IMR-90 (cell line): Measurements from ENCODE around the gene FAM131C. TPM values are rescaled to one million over a fixed set of nuclear protein-coding genes. Genes with fewer than 3 reads are reported as not detected.
"Not testable (repeated sequence)": the region's sequence is repeated elsewhere in the genome, so short reads cannot be mapped to it uniquely, and the experiment has no call there.

ENCODE experiments used
- ATAC-seq: fragments of 200-7000 bp; cut with Tn5 transposase; 2 replicates; pipeline ENCODE4 v1.9.1; 2020; ENCODE audit warnings: low read depth, mild to moderate bottlenecking, moderate library complexity
- BruUV-seq: library from RNA; stranded (reverse); fragments of 400-500 nt; replicated peaks from 2 replicates; lab custom pipeline; 2021; lab: Mats Ljungman, UMichigan
- CTCF ChIA-PET: fragments of 300-600 bp; formaldehyde crosslinking; extraction: SDS; loops from one replicate; lab custom pipeline; 2021; ENCODE audit warnings: antibody characterized with exemption; lab: Yijun Ruan, JAX
- POLR2A ChIA-PET: fragments of 300-600 bp; sonication (Branson Sonifier 250); formaldehyde crosslinking; loops from one replicate; lab custom pipeline; 2022; ENCODE audit warnings: antibody characterized with exemption; ENCODE audit not compliant: unreplicated experiment; lab: Charles Lee
- DNase-seq: peaks from one replicate; pipeline ENCODE4 v3.0.0; 2013
- H2AFZ ChIP-seq: replicated peaks from 2 replicates; pipeline ENCODE3; 2013; ENCODE audit warnings: low read length, mild to moderate bottlenecking; ENCODE audit not compliant: poor library complexity
- H2AK5ac ChIP-seq: 2 replicates; pipeline ENCODE4 v1.6.1; 2013; ENCODE audit warnings: low read depth, low read length, inconsistent platforms
- H2AK9ac ChIP-seq: replicated peaks from 2 replicates; pipeline ENCODE3; 2013; ENCODE audit warnings: mild to moderate bottlenecking, low read depth, low read length, moderate library complexity; ENCODE audit not compliant: poor library complexity
- H2BK120ac ChIP-seq: 2 replicates; pipeline ENCODE4 v1.6.1; 2013; ENCODE audit warnings: low read depth, low read length, inconsistent platforms
- H2BK15ac ChIP-seq: 3 replicates; pipeline ENCODE4 v1.6.1; 2013; ENCODE audit warnings: low read depth, low read length, inconsistent platforms
- H2BK20ac ChIP-seq: 2 replicates; pipeline ENCODE4 v1.6.1; 2013; ENCODE audit warnings: low read depth, mild to moderate bottlenecking, inconsistent platforms, low read length, moderate library complexity
- H2BK5ac ChIP-seq: 2 replicates; pipeline ENCODE4 v1.6.1; 2013; ENCODE audit warnings: mild to moderate bottlenecking, low read depth, low read length, inconsistent platforms; ENCODE audit not compliant: poor library complexity, severe bottlenecking
- H3K14ac ChIP-seq: replicated peaks from 2 replicates; pipeline ENCODE4 v1.6.1; 2013; ENCODE audit warnings: low read depth, low read length, inconsistent platforms
- H3K18ac ChIP-seq: 2 replicates; pipeline ENCODE4 v1.6.1; 2013; ENCODE audit warnings: low read depth, low read length, control low read depth
- H3K23ac ChIP-seq: 2 replicates; pipeline ENCODE4 v1.6.1; 2013; ENCODE audit warnings: low read depth, low read length, inconsistent platforms
- H3K27ac ChIP-seq: 2 replicates; pipeline ENCODE4 v1.5.1; 2013; ENCODE audit warnings: mild to moderate bottlenecking, control low read depth, low read length; ENCODE audit not compliant: insufficient read depth
- H3K27me3 ChIP-seq: 2 replicates; pipeline ENCODE4 v1.6.1; 2013; ENCODE audit warnings: low read length; ENCODE audit not compliant: control insufficient read depth, insufficient read depth
- H3K36me3 ChIP-seq: 2 replicates; pipeline ENCODE4 v1.6.1; 2013; ENCODE audit warnings: low read length, mixed read lengths; ENCODE audit not compliant: control insufficient read depth, insufficient read depth
- H3K4ac ChIP-seq: 2 replicates; pipeline ENCODE4 v1.6.1; 2013; ENCODE audit warnings: low read depth, low read length, inconsistent platforms
- H3K4me1 ChIP-seq: 2 replicates; pipeline ENCODE4 v1.6.1; 2013; ENCODE audit warnings: low read length, mixed read lengths; ENCODE audit not compliant: control insufficient read depth, insufficient read depth
- H3K4me2 ChIP-seq: 2 replicates; pipeline ENCODE4 v1.6.1; 2013; ENCODE audit warnings: low read depth, mild to moderate bottlenecking, control low read depth, low read length, moderate library complexity
- H3K4me3 ChIP-seq: 2 replicates; pipeline ENCODE4 v1.5.1; 2013; ENCODE audit warnings: low read depth, mild to moderate bottlenecking, control low read depth, low read length, moderate library complexity; ENCODE audit not compliant: insufficient read depth
- H3K56ac ChIP-seq: 2 replicates; pipeline ENCODE4 v1.6.1; 2013; ENCODE audit warnings: low read length, inconsistent platforms; ENCODE audit not compliant: insufficient read depth; ENCODE audit errors: extremely low read depth
- H3K79me1 ChIP-seq, 2 experiments: 2 replicates each; pipeline ENCODE4 v1.6.1; 2013; ENCODE audit warnings: low read length in 2 of 2, inconsistent platforms in 1 of 2, low read depth in 1 of 2
- H3K9ac ChIP-seq: 2 replicates; pipeline ENCODE4 v1.6.1; 2013; ENCODE audit warnings: low read depth, low read length, control low read depth
- H3K9me1 ChIP-seq: 2 replicates; pipeline ENCODE4 v1.6.1; 2013; ENCODE audit warnings: low read length, inconsistent platforms; ENCODE audit not compliant: insufficient read depth
- H3K9me3 ChIP-seq: 2 replicates; pipeline ENCODE4 v1.6.1; 2013; ENCODE audit warnings: low read length; ENCODE audit not compliant: control insufficient read depth, insufficient read depth
- H4K20me1 ChIP-seq: 2 replicates; pipeline ENCODE4 v1.6.1; 2013; ENCODE audit warnings: low read length, inconsistent platforms; ENCODE audit not compliant: insufficient read depth
- H4K5ac ChIP-seq: 2 replicates; pipeline ENCODE4 v1.6.1; 2013; ENCODE audit warnings: mild to moderate bottlenecking, low read depth, low read length, control low read depth
- H4K8ac ChIP-seq, 2 experiments: 2 replicates each; pipeline ENCODE4 v1.6.1; 2013; ENCODE audit warnings: low read depth in 2 of 2, low read length in 2 of 2, control low read depth in 1 of 2, inconsistent platforms in 1 of 2
- H4K91ac ChIP-seq: 2 replicates; pipeline ENCODE4 v1.6.1; 2013; ENCODE audit warnings: low read depth, low read length, inconsistent platforms; ENCODE audit not compliant: insufficient read depth
- WGBS, 2 experiments: methylation state at CpG; one replicate each; pipeline versions ENCODE4 v1.1.5 to v1.1.7; 2013; ENCODE audit warnings: missing lambda C conversion rate in 2 of 2; ENCODE audit not compliant: insufficient read length in 1 of 2; ENCODE audit errors: extremely low coverage in 2 of 2; 5-methylcytosine and 5-hydroxymethylcytosine counted together
- dilution Hi-C: fragments of 300-500 bp; cut with HindIII; formaldehyde crosslinking; loops from one replicate; pipeline ENCODE4 v1.14.3; 2018; ENCODE audit warnings: low sequenced_read_pairs; ENCODE audit not compliant: unreplicated experiment
- in situ Hi-C: fragments of 300-500 bp; cut with MboI; formaldehyde crosslinking; loops from 3 replicates; pipeline ENCODE4 v1.14.3; 2019; ENCODE audit warnings: low sequenced_read_pairs, inconsistent platforms, mixed read lengths
- intact Hi-C: fragments of 100-400 bp; cut with micrococcal nuclease; formaldehyde crosslinking; loops from 2 replicates; pipeline ENCODE4 v1.10.0; 2022
- polyA plus RNA-seq, 3 experiments: library from polyadenylated mRNA; depleted of rRNA; stranded (reverse); fragments of >200 nt; gene quantifications; 2 replicates each; pipeline ENCODE4 v1.2.3, GENCODE V29; 2012; ENCODE audit warnings: low replicate concordance in 1 of 3
- total RNA-seq: library from RNA; depleted of rRNA; stranded (reverse); fragments of >200 nt; gene quantifications from 2 replicates; pipeline ENCODE4 v1.2.3, GENCODE V29; 2012

Gene FAM131C
- total and polyA plus RNA-seq, 2 of the 4 experiments (the other 2 are of a cell fraction), result 0.18 to 1.0 TPM

DNA sequence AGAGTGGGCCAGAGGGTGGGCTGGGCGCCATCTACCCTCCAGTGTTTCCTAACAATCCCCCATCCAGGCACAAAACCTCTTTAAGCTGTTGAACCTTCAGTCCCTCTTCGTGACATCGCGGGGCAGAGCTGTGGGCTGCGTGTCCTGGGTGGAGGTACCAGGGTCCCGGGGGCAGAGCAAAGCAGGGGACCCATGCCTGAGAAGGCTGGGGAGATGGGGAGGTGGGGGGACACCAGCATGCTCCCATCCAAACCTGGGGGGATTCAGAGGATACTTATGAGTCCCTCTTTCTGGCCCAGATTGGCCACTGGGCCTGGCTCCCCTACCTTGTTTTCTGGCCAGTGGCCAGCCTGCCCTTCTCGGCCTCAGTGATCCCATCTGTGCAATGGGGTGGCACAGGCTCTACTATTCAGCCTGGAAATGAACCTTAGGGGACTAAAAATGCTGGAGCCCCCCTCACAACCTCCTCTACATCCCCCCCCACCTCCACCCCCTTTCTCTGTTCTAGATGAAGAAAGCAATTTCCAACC, 40.3 kb downstream of the FAM131C start:
- dilution Hi-C loops, H2BK15ac ChIP-seq, CTCF ChIA-PET, H3K36me3 ChIP-seq, H3K14ac ChIP-seq, H4K91ac ChIP-seq, H2BK20ac ChIP-seq, H3K4ac ChIP-seq, H2BK120ac ChIP-seq, H3K27ac ChIP-seq, H3K9me1 ChIP-seq, in situ Hi-C loops, H4K20me1 ChIP-seq, H3K23ac ChIP-seq, H3K79me1 ChIP-seq, POLR2A ChIA-PET, ATAC-seq, H3K27me3 ChIP-seq, H2BK5ac ChIP-seq, H4K5ac ChIP-seq, H3K9ac ChIP-seq, H3K4me1 ChIP-seq, DNase-seq, H3K4me2 ChIP-seq, H4K8ac ChIP-seq, H3K56ac ChIP-seq, H3K4me3 ChIP-seq, H3K9me3 ChIP-seq, H3K18ac ChIP-seq, BruUV-seq: not testable (repeated sequence)
- Histone ChIP-seq H2AK9ac (peak overlapping the region; percentile 85), H2AFZ (peak overlapping the region; percentile 86), H2AK5ac (peak overlapping the region; percentile 24; the same call in 1 of the 2 replicates)
- intact Hi-C loops, result loop anchor here (2.0 kb wide), 3 partner anchors 24 to 240 kb away; no protein-coding TSS in a partner anchor
- WGBS, 2 experiments, result no CpG with 5 or more reads among the region's 7 CpGs
